ENCODE measurements around the gene TCF15. TPM values are rescaled to one million over a fixed set of nuclear protein-coding genes. Genes with fewer than 3 reads are reported as not detected.
"Not testable (repeated sequence)": the region's sequence is repeated elsewhere in the genome, so short reads cannot be mapped to it uniquely, and the experiment has no call there.

TCF15 gene
- total RNA-seq, 1 donor from 2014 or later: 7.0 TPM

GRCh38 chr20:642398-643174 is 32.5 kb upstream of the TCF15 start:
- no peak for DNase-seq (ENCODE audit: low spot score)

- not testable (repeated sequence) for DNase-seq (ENCODE audit: low spot score)
Observed at GRCh38 chr20:642013-642397, 31.9 kb upstream of the TCF15 start.

- DNase-seq (ENCODE audit: low spot score): no peak
Observed at GRCh38 chr20:641516-641875, 31.4 kb upstream of the TCF15 start.

GRCh38 chr20:640674-641515 is 30.8 kb upstream of the TCF15 start:
- DNase-seq (ENCODE audit: low spot score): no peak

- DNase-seq (ENCODE audit: low spot score): no peak
Observed at GRCh38 chr20:638579-638978, 28.5 kb upstream of the TCF15 start.

- no peak for DNase-seq (ENCODE audit: low spot score)
Observed at GRCh38 chr20:637559-637958, 27.4 kb upstream of the TCF15 start.

- no peak for DNase-seq (ENCODE audit: low spot score)
Observed at GRCh38 chr20:635893-636338, 25.8 kb upstream of the TCF15 start.

- DNase-seq (ENCODE audit: low spot score): no peak
Observed at GRCh38 chr20:635028-635892, 25.2 kb upstream of the TCF15 start.

GRCh38 chr20:634148-634925 is 24.2 kb upstream of the TCF15 start:
- DNase-seq (ENCODE audit: low spot score): no peak

- no peak for DNase-seq (ENCODE audit: low spot score)
Observed at GRCh38 chr20:631101-631500, 21.0 kb upstream of the TCF15 start.

- DNase-seq (ENCODE audit: low spot score): no peak
Observed at GRCh38 chr20:626579-626978, 16.5 kb upstream of the TCF15 start.

GRCh38 chr20:625360-625932 is 15.3 kb upstream of the TCF15 start:
- DNase-seq (ENCODE audit: low spot score): no peak

GRCh38 chr20:623704-624103 is 13.6 kb upstream of the TCF15 start:
- no peak for DNase-seq (ENCODE audit: low spot score)

- no peak for DNase-seq (ENCODE audit: low spot score)
Observed at GRCh38 chr20:623021-623420, 12.9 kb upstream of the TCF15 start.

- DNase-seq (ENCODE audit: low spot score): no peak
Observed at GRCh38 chr20:622161-622560, 12.1 kb upstream of the TCF15 start.

GRCh38 chr20:621125-621756 is 11.1 kb upstream of the TCF15 start:
- no peak for DNase-seq (ENCODE audit: low spot score)

- DNase-seq (ENCODE audit: low spot score): no peak
Observed at GRCh38 chr20:620246-620645, 10.1 kb upstream of the TCF15 start.

GRCh38 chr20:618980-619379 is 8.9 kb upstream of the TCF15 start:
- no peak for DNase-seq (ENCODE audit: low spot score)

GRCh38 chr20:617934-618690 is 8.0 kb upstream of the TCF15 start:
- no peak for DNase-seq (ENCODE audit: low spot score)

Measured in mesenteric fat pad (tissue), 1 donor.